GM19193 (cell line): ENCODE measurements around the gene SBK2.

Experiments
- POLR2A ChIP-seq: IDR thresholded peaks from 4 replicates; pipeline ENCODE4 v1.6.1; 2011; ENCODE audit not compliant: insufficient read depth, insufficient read length; ENCODE audit errors: extremely low read depth

The SBK2 gene

GRCh38 chr19:55527197-55528029 lies 9.5 kb downstream of the SBK2 start:
- TF ChIP-seq POLR2A = no peak

- TF ChIP-seq POLR2A = no peak
These were observed 10.4 kb downstream of the SBK2 start for GRCh38 chr19:55526216-55527196.

GRCh38 chr19:55525289-55526101 lies 11.4 kb downstream of the SBK2 start:
- no peak for TF ChIP-seq POLR2A

- TF ChIP-seq POLR2A = no peak
These were observed 16.1 kb downstream of the SBK2 start for GRCh38 chr19:55520691-55521292.

- no peak for TF ChIP-seq POLR2A
These were observed 17.3 kb downstream of the SBK2 start for GRCh38 chr19:55519451-55520311.

- TF ChIP-seq POLR2A = no peak
These were observed 19.9 kb downstream of the SBK2 start for GRCh38 chr19:55516878-55517620.

GRCh38 chr19:55508120-55508519 lies 28.8 kb downstream of the SBK2 start:
- no peak for TF ChIP-seq POLR2A

- TF ChIP-seq POLR2A = no peak
These were observed 32.0 kb downstream of the SBK2 start for GRCh38 chr19:55504981-55505380.

GRCh38 chr19:55504252-55504603 lies 32.7 kb downstream of the SBK2 start:
- TF ChIP-seq POLR2A = no peak

GRCh38 chr19:55503502-55504251 lies 33.3 kb downstream of the SBK2 start:
- TF ChIP-seq POLR2A = no peak

GRCh38 chr19:55503157-55503501 lies 33.8 kb downstream of the SBK2 start:
- no peak for TF ChIP-seq POLR2A
